ENCODE measurements around the gene CA7.
A peak's percentile ranks its signal among the peaks of the same experiment; 100 is the strongest.

The CA7 gene

DNA sequence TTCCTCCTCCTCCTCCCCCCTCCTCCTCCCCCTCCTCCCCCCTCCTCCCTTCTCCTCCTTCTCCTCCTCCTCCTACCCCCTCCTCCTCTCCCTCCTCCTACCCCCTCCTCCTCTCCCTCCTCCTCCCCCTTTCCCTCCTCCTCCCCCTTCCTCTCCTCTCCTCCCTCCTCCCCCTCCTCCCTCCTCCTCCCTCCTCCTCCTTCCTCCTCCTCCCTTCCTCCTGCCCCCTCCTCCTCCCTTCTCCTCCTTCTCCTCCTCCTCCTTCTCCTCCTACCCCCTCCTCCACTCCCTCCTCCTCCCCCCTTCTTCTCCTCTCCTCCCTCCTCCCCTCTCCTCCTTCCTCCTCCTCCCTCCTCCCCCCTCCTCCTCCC, 29.5 kb downstream of the CA7 start:
- Histone ChIP-seq H3K4me1 (peaks cover 0 to 23% (median 13%) of the 10 kb centered on the region in 4 donors), H3K9me3 (no peaks in the 10 kb centered on the region), H3K27ac (peak overlapping the region; percentile 68 to 75), H3K4me3 (no peak overlapping the region), H3K27me3 (no peaks in the 10 kb centered on the region), H3K36me3 (no peaks in the 10 kb centered on the region)
- intact Hi-C loops (cut with DNase I; ENCODE audit: low total_unique reads): loop anchor here (10.0 kb wide), 1 partner anchor 329 kb away; no protein-coding TSS in a partner anchor
- no peak for DNase-seq
- TF ChIP-seq, protein P1, sequence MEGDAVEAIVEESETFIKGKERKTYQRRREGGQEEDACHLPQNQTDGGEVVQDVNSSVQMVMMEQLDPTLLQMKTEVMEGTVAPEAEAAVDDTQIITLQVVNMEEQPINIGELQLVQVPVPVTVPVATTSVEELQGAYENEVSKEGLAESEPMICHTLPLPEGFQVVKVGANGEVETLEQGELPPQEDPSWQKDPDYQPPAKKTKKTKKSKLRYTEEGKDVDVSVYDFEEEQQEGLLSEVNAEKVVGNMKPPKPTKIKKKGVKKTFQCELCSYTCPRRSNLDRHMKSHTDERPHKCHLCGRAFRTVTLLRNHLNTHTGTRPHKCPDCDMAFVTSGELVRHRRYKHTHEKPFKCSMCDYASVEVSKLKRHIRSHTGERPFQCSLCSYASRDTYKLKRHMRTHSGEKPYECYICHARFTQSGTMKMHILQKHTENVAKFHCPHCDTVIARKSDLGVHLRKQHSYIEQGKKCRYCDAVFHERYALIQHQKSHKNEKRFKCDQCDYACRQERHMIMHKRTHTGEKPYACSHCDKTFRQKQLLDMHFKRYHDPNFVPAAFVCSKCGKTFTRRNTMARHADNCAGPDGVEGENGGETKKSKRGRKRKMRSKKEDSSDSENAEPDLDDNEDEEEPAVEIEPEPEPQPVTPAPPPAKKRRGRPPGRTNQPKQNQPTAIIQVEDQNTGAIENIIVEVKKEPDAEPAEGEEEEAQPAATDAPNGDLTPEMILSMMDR (IDR thresholded peaks at IDR 0.05): no peak

DNA sequence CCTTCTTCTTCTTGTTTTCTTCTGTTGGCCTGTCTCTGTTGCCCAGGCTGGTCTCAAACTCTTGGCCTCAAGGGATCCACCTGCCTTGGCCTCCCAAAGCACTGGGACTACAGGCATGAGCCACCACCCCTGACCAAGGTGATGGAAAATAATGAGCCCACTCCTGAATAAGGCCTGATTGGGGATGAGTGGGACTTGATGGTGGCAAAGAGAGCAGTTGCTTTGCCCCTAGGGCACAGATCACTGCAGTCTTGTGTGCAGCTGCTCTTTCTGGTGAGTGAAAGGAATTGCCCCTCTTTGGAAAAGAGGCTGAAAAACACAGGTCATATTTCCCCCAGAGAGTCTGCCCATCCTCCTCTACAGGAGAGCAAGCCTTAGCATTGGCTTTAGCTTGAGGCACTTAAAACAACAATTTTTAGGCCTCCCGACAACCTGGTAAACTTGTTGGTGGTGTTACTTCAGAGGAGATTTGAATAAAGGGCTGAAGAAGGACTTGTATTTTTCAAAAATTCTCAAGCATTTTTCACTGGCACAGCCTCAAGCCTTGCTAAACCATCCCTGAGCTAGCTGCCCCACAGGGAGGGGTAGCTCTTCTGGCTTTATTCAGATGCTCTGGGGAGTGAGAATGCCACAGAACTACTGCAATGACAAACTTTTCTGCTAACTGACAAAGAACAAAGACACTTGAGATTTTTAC, 30.0 kb downstream of the CA7 start:
- peaks cover 0 to 23% (median 13%) of the 10 kb centered on the region in 4 donors for H3K4me1 ChIP-seq
- intact Hi-C loops (cut with DNase I; ENCODE audit: low total_unique reads): loop anchor here (10.0 kb wide), 1 partner anchor 329 kb away; no protein-coding TSS in a partner anchor
- no peak for DNase-seq
- no peaks in the 10 kb centered on the region for H3K27me3 ChIP-seq
- TF ChIP-seq, protein P1 (IDR thresholded peaks at IDR 0.05): no peak
- H3K4me3 ChIP-seq: no peak overlapping the region
- H3K9me3 ChIP-seq: no peaks in the 10 kb centered on the region
- no peaks in the 10 kb centered on the region for H3K36me3 ChIP-seq
- peak overlapping the region; percentile 36 to 68 for H3K27ac ChIP-seq

DNA sequence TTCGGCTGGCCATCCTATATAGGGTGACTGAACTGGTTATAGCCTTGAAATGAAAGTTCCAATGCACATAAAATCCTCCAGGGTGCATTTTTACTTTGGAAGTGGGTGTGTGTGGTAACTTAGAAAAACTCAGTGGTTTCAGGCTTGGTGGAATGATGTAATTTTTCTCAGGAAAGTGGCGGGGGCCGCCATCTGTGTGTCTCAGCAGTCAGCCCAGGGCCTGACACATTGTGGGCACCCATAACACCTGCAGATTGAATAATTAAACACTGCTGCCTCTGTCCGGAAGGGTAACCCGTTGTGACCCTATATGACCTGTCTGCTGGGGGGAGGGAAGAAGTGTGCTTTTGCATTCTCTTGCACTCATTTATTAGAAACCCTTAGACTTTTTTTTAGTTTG, 33.9 kb downstream of the CA7 start:
- intact Hi-C loops (cut with DNase I; ENCODE audit: low total_unique reads): loop anchor here (10.0 kb wide), 1 partner anchor 333 kb away; no protein-coding TSS in a partner anchor
- H3K9me3 ChIP-seq: no peaks in the 10 kb centered on the region
- no peak overlapping the region for H3K4me3 ChIP-seq
- H3K27ac ChIP-seq: no peak overlapping the region
- no peak for DNase-seq
- no peaks in the 10 kb centered on the region for H3K27me3 ChIP-seq
- TF ChIP-seq, protein P1 (IDR thresholded peaks at IDR 0.05): no peak
- peaks cover 4 to 39% (median 22%) of the 10 kb centered on the region in 4 donors for H3K4me1 ChIP-seq
- H3K36me3 ChIP-seq: no peaks in the 10 kb centered on the region

DNA sequence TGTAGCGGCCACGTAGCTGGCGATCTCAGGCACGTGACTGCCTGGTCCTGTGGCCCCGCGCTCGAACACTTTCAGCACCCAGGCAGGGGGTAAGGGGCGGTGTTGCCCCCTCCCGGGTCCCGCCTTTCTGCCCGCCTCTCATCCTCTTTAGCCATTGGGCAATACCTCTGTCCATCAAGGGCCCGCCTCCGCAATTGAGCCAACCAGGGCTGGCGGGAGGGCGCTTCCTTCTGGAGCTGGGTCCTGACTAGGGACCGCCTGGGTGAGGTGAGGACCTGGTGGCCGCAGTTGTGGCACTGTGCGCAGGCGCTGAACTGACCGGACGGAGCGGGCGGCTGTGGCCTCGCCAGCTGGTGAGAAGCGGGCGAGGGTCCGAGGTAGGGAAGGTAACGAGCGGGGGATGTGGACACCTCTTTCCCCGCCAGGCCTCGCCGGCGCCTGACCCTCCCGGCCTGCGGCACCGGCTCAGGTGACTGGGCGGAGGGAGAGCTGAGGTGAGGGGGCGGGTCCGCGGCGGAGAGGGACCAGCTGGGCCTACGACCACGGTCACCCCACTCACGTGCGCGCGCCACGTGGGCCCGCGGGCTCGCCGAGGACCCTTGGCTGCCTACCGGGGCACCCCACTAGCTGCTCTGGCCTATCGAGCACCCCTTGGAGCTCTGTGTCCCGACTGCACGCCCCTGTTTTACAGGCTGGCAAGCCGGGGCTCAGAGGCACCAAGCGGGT, 36.2 kb downstream of the CA7 start, which contains the start of gene PDP2:
Gene PDP2 (plus strand): TSS at position 228 of the 726 bp plus-strand sequence. CDS start 3,770 bp downstream, outside the sequence.
- Histone ChIP-seq H3K27ac (peak within 1 kb of the TSS; percentile 78 to 84), H3K4me1 (peaks cover 4 to 24% (median 15%) of the 10 kb centered on the region in 4 donors), H3K36me3 (peaks cover 12 to 21% (median 13%) of the 10 kb centered on the region in 3 donors), H3K27me3 (no peaks in the 10 kb centered on the region), H3K4me3 (peak within 1 kb of the TSS; percentile 80 to 97), H3K9me3 (no peaks in the 10 kb centered on the region)
- TF ChIP-seq, protein P1 (IDR thresholded peaks at IDR 0.05): no peak
- intact Hi-C loops (cut with DNase I; ENCODE audit: low total_unique reads): loop anchor here (5.0 kb wide), 1 partner anchor 282 kb away; the partner anchor contains the start of gene HSF4
- DNase-seq: peak; percentile 97 to 98

DNA sequence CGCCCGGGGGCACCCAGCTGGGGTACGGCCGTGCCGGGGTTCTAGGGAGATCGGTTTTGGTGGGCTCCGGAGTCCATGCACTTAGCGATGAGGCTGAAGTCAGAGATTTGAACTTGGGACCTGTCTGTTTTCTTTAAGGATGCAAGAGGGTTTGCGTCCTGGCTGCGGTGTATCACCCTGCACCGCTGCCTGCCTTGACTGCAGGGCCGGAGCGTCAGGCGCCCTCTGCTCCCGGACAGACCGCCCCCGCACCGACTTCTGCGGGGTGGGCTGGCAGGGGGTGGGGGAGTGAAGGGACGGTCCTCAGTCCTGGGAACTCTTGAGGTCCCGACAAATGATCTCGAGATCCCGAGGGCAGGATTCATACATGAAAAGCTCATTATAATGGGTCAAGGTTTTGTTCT, 36.8 kb downstream of the CA7 start:
- H3K4me1 ChIP-seq: peaks cover 4 to 30% (median 15%) of the 10 kb centered on the region in 4 donors
- no peaks in the 10 kb centered on the region for H3K27me3 ChIP-seq
- no peak for DNase-seq
- peak overlapping the region; percentile 78 to 84 for H3K27ac ChIP-seq
- TF ChIP-seq, protein P1 (IDR thresholded peaks at IDR 0.05): no peak
- peaks cover 14 to 24% (median 17%) of the 10 kb centered on the region in 3 donors for H3K36me3 ChIP-seq
- intact Hi-C loops (cut with DNase I; ENCODE audit: low total_unique reads): loop anchor here (5.0 kb wide), 1 partner anchor 281 kb away; the partner anchor contains the start of gene HSF4
- no peaks in the 10 kb centered on the region for H3K9me3 ChIP-seq
- peak overlapping the region; percentile 80 to 97 for H3K4me3 ChIP-seq

All from tibial artery (tissue), 4 donors.